ENCODE data around the gene CST2.

CST2 gene

GRCh38 chr20:23794841-23795240 lies 31.7 kb downstream of the CST2 start:
- Histone ChIP-seq H3K27me3 (ENCODE audit: low read length) (no peaks in the 10 kb centered on the region), H3K4me2 (ENCODE audit: low read depth, low read length, poor library complexity, severe bottlenecking) (no peak overlapping the region), H4K20me1 (ENCODE audit: low read depth, low read length) (no peaks in the 10 kb centered on the region), H3F3A (ENCODE audit: insufficient read depth) (no peaks in the 10 kb centered on the region), H2AFZ (ENCODE audit: low read depth, low read length, severe bottlenecking) (no peak overlapping the region), H3K9me3 (ENCODE audit: insufficient read depth, low read length) (no peaks in the 10 kb centered on the region), H3K9ac (ENCODE audit: low read length) (no peak overlapping the region), H3K79me2 (ENCODE audit: insufficient read depth, low read length) (no peaks in the 10 kb centered on the region), H3K36me3 (ENCODE audit: low read length) (no peaks in the 10 kb centered on the region), H3K9me2 (replicated peaks; ENCODE audit: insufficient read depth, low read length) (no peaks in the 10 kb centered on the region), H3K27ac (ENCODE audit: low read depth, low read length) (no peak overlapping the region), H3K4me3 (ENCODE audit: insufficient read depth, low read length, poor library complexity, severe bottlenecking) (no peak overlapping the region)
- no peak for TF ChIP-seq EZH2phosphoT487 (conservative IDR thresholded peaks at IDR 0.05; ENCODE audit: low read length)
- TF ChIP-seq, protein P1, sequence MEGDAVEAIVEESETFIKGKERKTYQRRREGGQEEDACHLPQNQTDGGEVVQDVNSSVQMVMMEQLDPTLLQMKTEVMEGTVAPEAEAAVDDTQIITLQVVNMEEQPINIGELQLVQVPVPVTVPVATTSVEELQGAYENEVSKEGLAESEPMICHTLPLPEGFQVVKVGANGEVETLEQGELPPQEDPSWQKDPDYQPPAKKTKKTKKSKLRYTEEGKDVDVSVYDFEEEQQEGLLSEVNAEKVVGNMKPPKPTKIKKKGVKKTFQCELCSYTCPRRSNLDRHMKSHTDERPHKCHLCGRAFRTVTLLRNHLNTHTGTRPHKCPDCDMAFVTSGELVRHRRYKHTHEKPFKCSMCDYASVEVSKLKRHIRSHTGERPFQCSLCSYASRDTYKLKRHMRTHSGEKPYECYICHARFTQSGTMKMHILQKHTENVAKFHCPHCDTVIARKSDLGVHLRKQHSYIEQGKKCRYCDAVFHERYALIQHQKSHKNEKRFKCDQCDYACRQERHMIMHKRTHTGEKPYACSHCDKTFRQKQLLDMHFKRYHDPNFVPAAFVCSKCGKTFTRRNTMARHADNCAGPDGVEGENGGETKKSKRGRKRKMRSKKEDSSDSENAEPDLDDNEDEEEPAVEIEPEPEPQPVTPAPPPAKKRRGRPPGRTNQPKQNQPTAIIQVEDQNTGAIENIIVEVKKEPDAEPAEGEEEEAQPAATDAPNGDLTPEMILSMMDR (IDR thresholded peaks at IDR 0.05; ENCODE audit: insufficient read depth, low read length, poor library complexity, severe bottlenecking): no peak

DNA sequence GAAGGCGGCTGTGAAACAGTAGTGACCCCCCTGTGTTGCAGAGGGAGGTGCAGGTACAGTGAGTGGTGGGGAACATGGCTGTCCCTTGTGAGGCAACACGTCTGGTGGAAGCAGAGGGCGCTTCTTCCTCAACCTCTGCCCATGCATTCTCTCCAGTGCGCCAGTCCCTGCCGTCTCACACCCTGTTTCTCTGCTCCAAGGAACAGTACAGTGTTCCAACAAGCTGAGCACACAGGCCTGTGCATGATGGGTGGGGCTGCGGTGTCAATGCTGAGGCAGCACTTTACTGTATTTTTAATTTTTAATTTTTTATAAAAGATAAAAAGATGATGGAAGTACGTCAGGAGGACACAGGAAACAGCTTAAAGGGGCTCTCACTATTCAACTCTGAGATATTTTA lies 32.5 kb downstream of the CST2 start:
- Histone ChIP-seq H3K27me3 (ENCODE audit: low read length) (no peaks in the 10 kb centered on the region), H3K4me3 (ENCODE audit: insufficient read depth, low read length, poor library complexity, severe bottlenecking) (no peak overlapping the region), H3K9me3 (ENCODE audit: insufficient read depth, low read length) (no peaks in the 10 kb centered on the region), H3K79me2 (ENCODE audit: insufficient read depth, low read length) (no peaks in the 10 kb centered on the region), H3K9me2 (replicated peaks; ENCODE audit: insufficient read depth, low read length) (no peaks in the 10 kb centered on the region), H3K36me3 (ENCODE audit: low read length) (no peaks in the 10 kb centered on the region), H3F3A (ENCODE audit: insufficient read depth) (no peaks in the 10 kb centered on the region), H3K27ac (ENCODE audit: low read depth, low read length) (no peak overlapping the region), H3K4me2 (ENCODE audit: low read depth, low read length, poor library complexity, severe bottlenecking) (no peak overlapping the region), H3K9ac (ENCODE audit: low read length) (no peak overlapping the region), H4K20me1 (ENCODE audit: low read depth, low read length) (no peaks in the 10 kb centered on the region), H2AFZ (ENCODE audit: low read depth, low read length, severe bottlenecking) (no peak overlapping the region)
- TF ChIP-seq EZH2phosphoT487 (conservative IDR thresholded peaks at IDR 0.05; ENCODE audit: low read length): no peak
- TF ChIP-seq, protein P1 (IDR thresholded peaks at IDR 0.05; ENCODE audit: insufficient read depth, low read length, poor library complexity, severe bottlenecking): no peak

- Histone ChIP-seq H3K9me3 (ENCODE audit: insufficient read depth, low read length) (no peaks in the 10 kb centered on the region), H3K27ac (ENCODE audit: low read depth, low read length) (no peak overlapping the region), H3K79me2 (ENCODE audit: insufficient read depth, low read length) (no peaks in the 10 kb centered on the region), H3K36me3 (ENCODE audit: low read length) (no peaks in the 10 kb centered on the region), H2AFZ (ENCODE audit: low read depth, low read length, severe bottlenecking) (no peak overlapping the region), H3K4me2 (ENCODE audit: low read depth, low read length, poor library complexity, severe bottlenecking) (no peak overlapping the region), H3K9ac (ENCODE audit: low read length) (no peak overlapping the region), H4K20me1 (ENCODE audit: low read depth, low read length) (no peaks in the 10 kb centered on the region), H3K4me3 (ENCODE audit: insufficient read depth, low read length, poor library complexity, severe bottlenecking) (no peak overlapping the region), H3K9me2 (replicated peaks; ENCODE audit: insufficient read depth, low read length) (no peaks in the 10 kb centered on the region), H3F3A (ENCODE audit: insufficient read depth) (no peaks in the 10 kb centered on the region), H3K27me3 (ENCODE audit: low read length) (no peaks in the 10 kb centered on the region)
- TF ChIP-seq EZH2phosphoT487 (conservative IDR thresholded peaks at IDR 0.05; ENCODE audit: low read length): no peak
- TF ChIP-seq, protein P1 (IDR thresholded peaks at IDR 0.05; ENCODE audit: insufficient read depth, low read length, poor library complexity, severe bottlenecking): no peak
Observed at GRCh38 chr20:23783447-23783846, 43.1 kb downstream of the CST2 start.

Data from SU-DHL-6 (cell line).